Activated T-helper 1 cell treated with anti-CD3 and anti-CD28 coated beads, Interleukin-12 subunit alpha, Interleukin-12 subunit beta, Interleukin-2, Interleukin-4 antibody, amounts not matched to agents 30 ng/mL and 10 ng/mL and 1 ng/mL, durations not matched to agents 14 hours and 24 hours and 36 hours (primary cell): ENCODE data around the gene PDS5A. TPM values are rescaled to one million over a fixed set of nuclear protein-coding genes. Genes with fewer than 3 reads are reported as not detected.
"Not testable (repeated sequence)": the region's sequence is repeated elsewhere in the genome, so short reads cannot be mapped to it uniquely, and the experiment has no call there.

Experiments
- DNase-seq: peaks from one replicate; pipeline ENCODE4 v3.0.0; 2021; ENCODE audit warnings: low spot score
- H3K27ac Mint-ChIP-seq: one replicate; pipeline ENCODE4 v1.8.0; 2021; ENCODE audit warnings: mild to moderate bottlenecking, mixed read lengths
- H3K27me3 Mint-ChIP-seq: one replicate; pipeline ENCODE4 v1.8.0; 2022; ENCODE audit warnings: mild to moderate bottlenecking, moderate library complexity, mixed read lengths; ENCODE audit not compliant: insufficient read depth
- H3K36me3 Mint-ChIP-seq: one replicate; pipeline ENCODE4 v1.8.0; 2021; ENCODE audit warnings: low read depth, mixed read lengths
- H3K4me1 Mint-ChIP-seq: one replicate; pipeline ENCODE4 v1.8.0; 2021; ENCODE audit warnings: low read depth, mixed read lengths
- H3K4me3 Mint-ChIP-seq: one replicate; pipeline ENCODE4 v1.8.0; 2021; ENCODE audit warnings: mild to moderate bottlenecking, moderate library complexity, mixed read lengths
- H3K9me3 Mint-ChIP-seq: one replicate; pipeline ENCODE4 v1.8.0; 2021; ENCODE audit warnings: mixed read lengths
- intact Hi-C: fragments of 100-400 bp; cut with micrococcal nuclease; formaldehyde crosslinking; loops from one replicate; pipeline ENCODE4 v1.15.1; 2024
- total RNA-seq: library from RNA; stranded (reverse); gene quantifications from 2 replicates; pipeline ENCODE4 v1.2.3, GENCODE V29; 2022

PDS5A gene
- total RNA-seq, 1 donor from 2014 or later, result 131 TPM

- no peak overlapping the region for H3K4me3 Mint-ChIP-seq
- peak overlapping the region; percentile 38 for H3K27ac Mint-ChIP-seq
- H3K27me3 Mint-ChIP-seq, result no peaks in the 10 kb centered on the region
- intact Hi-C loops, result no loop called here
- H3K4me1 Mint-ChIP-seq, result no peaks in the 10 kb centered on the region
- H3K9me3 Mint-ChIP-seq, result no peaks in the 10 kb centered on the region
- no peaks in the 10 kb centered on the region for H3K36me3 Mint-ChIP-seq
- no peak for DNase-seq
Observed at GRCh38 chr4:39802005-39802404, 175.7 kb downstream of the PDS5A start.

GRCh38 chr4:39792976-39793375, 184.7 kb downstream of the PDS5A start:
- H3K27me3 Mint-ChIP-seq, H3K36me3 Mint-ChIP-seq, H3K4me1 Mint-ChIP-seq, H3K4me3 Mint-ChIP-seq, DNase-seq, H3K27ac Mint-ChIP-seq, H3K9me3 Mint-ChIP-seq, intact Hi-C loops: not testable (repeated sequence)

- Mint-ChIP-seq H3K9me3 (no peaks in the 10 kb centered on the region), H3K27ac (no peak overlapping the region), H3K4me1 (no peaks in the 10 kb centered on the region), H3K36me3 (no peaks in the 10 kb centered on the region), H3K27me3 (peaks cover 1% of the 10 kb centered on the region), H3K4me3 (no peak overlapping the region)
- DNase-seq, result no peak
- intact Hi-C loops, result no loop called here
Observed at GRCh38 chr4:39792529-39792928, 185.2 kb downstream of the PDS5A start.

- Mint-ChIP-seq H3K9me3 (no peaks in the 10 kb centered on the region), H3K27me3 (peaks cover 1% of the 10 kb centered on the region), H3K36me3 (no peaks in the 10 kb centered on the region), H3K27ac (no peak overlapping the region), H3K4me1 (no peaks in the 10 kb centered on the region), H3K4me3 (no peak overlapping the region)
- intact Hi-C loops, result no loop called here
- DNase-seq, result no peak
Observed at GRCh38 chr4:39792128-39792527, 185.6 kb downstream of the PDS5A start.

- Mint-ChIP-seq H3K4me3 (no peak overlapping the region), H3K9me3 (no peaks in the 10 kb centered on the region), H3K27me3 (peaks cover under 1% of the 10 kb centered on the region), H3K4me1 (no peaks in the 10 kb centered on the region), H3K36me3 (no peaks in the 10 kb centered on the region), H3K27ac (no peak overlapping the region)
- intact Hi-C loops, result no loop called here
- DNase-seq, result no peak
Observed at GRCh38 chr4:39786838-39787237, 190.9 kb downstream of the PDS5A start.

GRCh38 chr4:39785083-39785482, 192.6 kb downstream of the PDS5A start:
- no peaks in the 10 kb centered on the region for H3K27me3 Mint-ChIP-seq
- H3K36me3 Mint-ChIP-seq, result peaks cover 2% of the 10 kb centered on the region
- H3K4me3 Mint-ChIP-seq, result no peak overlapping the region
- intact Hi-C loops, result no loop called here
- no peak for DNase-seq
- no peak overlapping the region for H3K27ac Mint-ChIP-seq
- H3K9me3 Mint-ChIP-seq, result no peaks in the 10 kb centered on the region
- H3K4me1 Mint-ChIP-seq, result no peaks in the 10 kb centered on the region

- intact Hi-C loops, H3K27ac Mint-ChIP-seq, H3K4me3 Mint-ChIP-seq, H3K4me1 Mint-ChIP-seq, H3K9me3 Mint-ChIP-seq, H3K27me3 Mint-ChIP-seq, DNase-seq: not testable (repeated sequence)
- peaks cover 13% of the 10 kb centered on the region for H3K36me3 Mint-ChIP-seq
Observed at GRCh38 chr4:39781988-39782387, 195.7 kb downstream of the PDS5A start.

Other genes with a start within 250 kb of the PDS5A start
- gene N4BP2, start 78.9 kb upstream of the PDS5A start, total RNA-seq, result 28.7 and 29.0 TPM in 2 replicates
- gene RHOH, start 219.1 kb upstream of the PDS5A start, total RNA-seq, result 105 and 111 TPM in 2 replicates